GM12878 (cell line): ENCODE measurements around the gene CLASP1.
"Not testable (repeated sequence)": the region's sequence is repeated elsewhere in the genome, so short reads cannot be mapped to it uniquely, and the experiment has no call there.

ENCODE experiments used
- ATF3 ChIP-seq: IDR thresholded peaks from 2 replicates; pipeline ENCODE4 v1.6.1; 2011; ENCODE audit warnings: low read depth, mild to moderate bottlenecking, low read length, moderate library complexity, borderline replicate concordance; ENCODE audit errors: extremely low read depth
- CBX5 ChIP-seq: sonication (generic); IDR thresholded peaks from 2 replicates; pipeline ENCODE4 v1.6.1; 2016; ENCODE audit warnings: low read depth, moderate library complexity, mild to moderate bottlenecking, inconsistent platforms
- CTCF ChIP-seq, 3 experiments: IDR thresholded peaks in 2 of 3; conservative IDR thresholded peaks in 1 of 3; 2 replicates each; pipeline ENCODE4 v1.5.1; 2011; ENCODE audit warnings: low read depth in 3 of 3, low read length in 3 of 3, mild to moderate bottlenecking in 3 of 3, control low read depth in 2 of 3, moderate library complexity in 2 of 3, inconsistent platforms in 1 of 3, mixed read lengths in 1 of 3; ENCODE audit not compliant: control insufficient read depth in 2 of 3, insufficient read depth in 1 of 3; ENCODE audit errors: extremely low read depth in 1 of 3
- EZH2 ChIP-seq: IDR thresholded peaks from 2 replicates; pipeline ENCODE4 v1.6.1; 2012; ENCODE audit warnings: low read depth, mild to moderate bottlenecking, control low read depth, inconsistent platforms, low read length, borderline replicate concordance; ENCODE audit not compliant: control insufficient read depth
- HDAC6 ChIP-seq: fragments of 200-600 bp; sonication (generic); IDR thresholded peaks from one replicate; pipeline ENCODE4 v1.8.0; 2017; ENCODE audit warnings: antibody characterized with exemption; ENCODE audit not compliant: unreplicated experiment
- HDGF ChIP-seq: fragments of 450-650 bp; IDR thresholded peaks from 2 replicates; pipeline ENCODE4 v1.6.1; 2016; ENCODE audit warnings: antibody characterized with exemption
- JUND ChIP-seq: IDR thresholded peaks from 2 replicates; pipeline ENCODE4 v1.6.1; 2012; ENCODE audit warnings: low read depth, mild to moderate bottlenecking, low read length, improper control_type of control experiment, moderate library complexity
- POLR2AphosphoS5 ChIP-seq: IDR thresholded peaks from 2 replicates; pipeline ENCODE4 v1.6.1; 2011; ENCODE audit warnings: mild to moderate bottlenecking, low read length, inconsistent platforms
- RAD51 ChIP-seq: fragments of 450-650 bp; IDR thresholded peaks from 2 replicates; pipeline ENCODE4 v1.6.1; 2016; ENCODE audit warnings: moderate library complexity, mild to moderate bottlenecking, inconsistent platforms
- RB1 ChIP-seq: fragments of 450-650 bp; formaldehyde crosslinking; IDR thresholded peaks from 2 replicates; pipeline ENCODE4 v1.6.1; 2017; ENCODE audit warnings: mild to moderate bottlenecking, borderline replicate concordance
- ZBED1 ChIP-seq: IDR thresholded peaks from 2 replicates; pipeline ENCODE4 v1.6.1; 2016; ENCODE audit warnings: borderline replicate concordance

- TF ChIP-seq CTCF (IDR thresholded peaks at IDR 0.05 in 2 of 3, conservative IDR thresholded peaks at IDR 0.05 in 1 of 3; ENCODE audit: control insufficient read depth in 2 of 3, extremely low read depth in 1 of 3, insufficient read depth in 1 of 3, low read depth in 3 of 3, low read length in 3 of 3); EZH2; RAD51; CBX5; ATF3; JUND; HDAC6; HDGF; POLR2AphosphoS5; RB1; ZBED1: not testable (repeated sequence)
These were observed 348.1 kb downstream of the CLASP1 start for GRCh38 chr2:121301190-121301589.
